DOHH2 (cell line): ENCODE data around the gene SLCO2A1.

Experiments used
- H3F3A ChIP-seq: fragments of 200-600 bp; sonication (generic), shearing (Covaris generic); 2 replicates; pipeline ENCODE4 v1.6.0; 2016; ENCODE audit warnings: antibody characterized with exemption, mild to moderate bottlenecking; ENCODE audit not compliant: control insufficient read depth, insufficient read depth
- H3K27ac ChIP-seq: fragments of 200-600 bp; sonication (generic); 2 replicates; pipeline ENCODE4 v1.5.1; 2014; ENCODE audit warnings: low read depth, mild to moderate bottlenecking, low read length, moderate library complexity
- H3K27me3 ChIP-seq: fragments of 200-600 bp; sonication (generic); 2 replicates; pipeline ENCODE4 v1.6.1; 2014; ENCODE audit warnings: mild to moderate bottlenecking, low read length, mixed read lengths; ENCODE audit not compliant: control insufficient read depth
- H3K36me3 ChIP-seq: fragments of 200-600 bp; sonication (generic); 2 replicates; pipeline ENCODE4 v1.6.1; 2014; ENCODE audit warnings: mild to moderate bottlenecking, low read length, moderate library complexity, mixed read lengths; ENCODE audit not compliant: control insufficient read depth
- H3K4me1 ChIP-seq: fragments of 200-600 bp; sonication (generic); 2 replicates; pipeline ENCODE4 v1.6.1; 2014; ENCODE audit warnings: mild to moderate bottlenecking, low read length, mixed read lengths; ENCODE audit not compliant: control insufficient read depth
- H3K4me2 ChIP-seq: fragments of 200-600 bp; sonication (generic); 2 replicates; pipeline ENCODE4 v1.6.0; 2014; ENCODE audit warnings: mild to moderate bottlenecking, low read length, moderate library complexity
- H3K4me3 ChIP-seq: fragments of 200-600 bp; sonication (generic); 2 replicates; pipeline ENCODE4 v1.5.1; 2014; ENCODE audit warnings: mild to moderate bottlenecking, low read length, mixed read lengths
- H3K79me2 ChIP-seq: fragments of 200-600 bp; sonication (generic); 2 replicates; pipeline ENCODE4 v1.6.1; 2014; ENCODE audit warnings: mild to moderate bottlenecking, low read length, mixed read lengths; ENCODE audit not compliant: control insufficient read depth
- H3K9me2 ChIP-seq: fragments of 200-600 bp; sonication (generic); replicated peaks from 2 replicates; pipeline ENCODE4 v1.6.1; 2014; ENCODE audit warnings: mild to moderate bottlenecking, low read length, mixed read lengths; ENCODE audit not compliant: control insufficient read depth
- H3K9me3 ChIP-seq: fragments of 200-600 bp; sonication (generic); 2 replicates; pipeline ENCODE4 v1.6.1; 2014; ENCODE audit warnings: antibody characterized with exemption, low read length, mixed read lengths; ENCODE audit not compliant: control insufficient read depth, insufficient read depth
- H4K20me1 ChIP-seq: fragments of 200-600 bp; sonication (generic); 2 replicates; pipeline ENCODE4 v1.6.0; 2014; ENCODE audit warnings: low read depth, mild to moderate bottlenecking, antibody characterized with exemption, low read length, moderate library complexity; ENCODE audit not compliant: control insufficient read depth, insufficient read depth
- CTCF ChIP-seq: fragments of 200-600 bp; sonication (generic); IDR thresholded peaks from one replicate; pipeline ENCODE4 v1.5.1; 2014; ENCODE audit warnings: antibody characterized with exemption, mild to moderate bottlenecking, low read depth, low read length; ENCODE audit not compliant: poor library complexity, severe bottlenecking
- EZH2phosphoT487 ChIP-seq: fragments of 200-600 bp; sonication (generic); IDR thresholded peaks from 2 replicates; pipeline ENCODE4 v1.6.1; 2017; ENCODE audit warnings: borderline replicate concordance, mild to moderate bottlenecking, antibody characterized with exemption, low read length, moderate library complexity, mixed read lengths

The SLCO2A1 gene

GRCh38 chr3:134077649-134078161 is 48.0 kb upstream of the SLCO2A1 start:
- Histone ChIP-seq H3K4me2 (no peak overlapping the region), H3K27ac (no peak overlapping the region), H3K4me1 (no peaks in the 10 kb centered on the region), H3K9me3 (no peaks in the 10 kb centered on the region), H3F3A (no peaks in the 10 kb centered on the region), H4K20me1 (no peaks in the 10 kb centered on the region), H3K36me3 (no peaks in the 10 kb centered on the region), H3K79me2 (no peaks in the 10 kb centered on the region), H3K4me3 (no peak overlapping the region), H3K27me3 (no peaks in the 10 kb centered on the region), H3K9me2 (no peaks in the 10 kb centered on the region)
- TF ChIP-seq EZH2phosphoT487, result no peak
- no peak for TF ChIP-seq CTCF

GRCh38 chr3:134076851-134077250 is 47.1 kb upstream of the SLCO2A1 start:
- TF ChIP-seq EZH2phosphoT487 (no peak), CTCF (no peak)
- H3K27me3 ChIP-seq, result no peaks in the 10 kb centered on the region
- H3K4me3 ChIP-seq, result no peak overlapping the region
- H3K36me3 ChIP-seq, result no peaks in the 10 kb centered on the region
- H3F3A ChIP-seq, result no peaks in the 10 kb centered on the region
- no peaks in the 10 kb centered on the region for H3K4me1 ChIP-seq
- no peaks in the 10 kb centered on the region for H3K79me2 ChIP-seq
- H4K20me1 ChIP-seq, result no peaks in the 10 kb centered on the region
- H3K4me2 ChIP-seq, result no peak overlapping the region
- H3K27ac ChIP-seq, result no peak overlapping the region
- no peaks in the 10 kb centered on the region for H3K9me2 ChIP-seq
- H3K9me3 ChIP-seq, result no peaks in the 10 kb centered on the region

- TF ChIP-seq EZH2phosphoT487, result no peak
- no peak for TF ChIP-seq CTCF
Measured at GRCh38 chr3:134075846-134076245, 46.1 kb upstream of the SLCO2A1 start.

GRCh38 chr3:134075568-134075825 is 45.8 kb upstream of the SLCO2A1 start:
- H3F3A ChIP-seq, result no peaks in the 10 kb centered on the region
- no peak overlapping the region for H3K4me3 ChIP-seq
- H3K27ac ChIP-seq, result no peak overlapping the region
- H3K9me2 ChIP-seq, result no peaks in the 10 kb centered on the region
- no peaks in the 10 kb centered on the region for H3K4me1 ChIP-seq
- no peak overlapping the region for H3K4me2 ChIP-seq
- H4K20me1 ChIP-seq, result no peaks in the 10 kb centered on the region
- H3K27me3 ChIP-seq, result no peaks in the 10 kb centered on the region
- no peaks in the 10 kb centered on the region for H3K36me3 ChIP-seq
- H3K79me2 ChIP-seq, result no peaks in the 10 kb centered on the region
- no peaks in the 10 kb centered on the region for H3K9me3 ChIP-seq
- TF ChIP-seq EZH2phosphoT487 (no peak), CTCF (no peak)

More at GRCh38 chr3:134075846-134076245, 46.1 kb upstream of the SLCO2A1 start:
- Histone ChIP-seq H3K27ac (no peak overlapping the region), H3K4me3 (no peak overlapping the region), H3K9me3 (no peaks in the 10 kb centered on the region), H3K4me2 (no peak overlapping the region), H3F3A (no peaks in the 10 kb centered on the region), H3K9me2 (no peaks in the 10 kb centered on the region), H3K27me3 (no peaks in the 10 kb centered on the region), H3K36me3 (no peaks in the 10 kb centered on the region), H3K4me1 (no peaks in the 10 kb centered on the region), H3K79me2 (no peaks in the 10 kb centered on the region), H4K20me1 (no peaks in the 10 kb centered on the region)
